PC-9 (cell line): ENCODE measurements around the gene CRYBB2. TPM values are rescaled to one million over a fixed set of nuclear protein-coding genes. Genes with fewer than 3 reads are reported as not detected.

ENCODE experiments used
- BruUV-seq: library from RNA; stranded (reverse); fragments of 400-500 nt; replicated peaks from 2 replicates; lab custom pipeline; 2021; lab: Mats Ljungman, UMichigan
- CTCF ChIA-PET: fragments of 300-600 bp; sonication (Branson Sonifier 250); formaldehyde crosslinking; loops from one replicate; lab custom pipeline; 2022; ENCODE audit warnings: antibody characterized with exemption; lab: Charles Lee
- POLR2A ChIA-PET: fragments of 300-600 bp; sonication (Branson Sonifier 250); formaldehyde crosslinking; loops from one replicate; lab custom pipeline; 2022; ENCODE audit warnings: antibody characterized with exemption; ENCODE audit not compliant: unreplicated experiment; lab: Charles Lee
- DNase-seq, 2 experiments: peaks; one replicate each; pipeline versions ENCODE4 v3.0.0 to v3.0.0-alpha.2; 2015 to 2022; ENCODE audit warnings: mixed read lengths in 1 of 2
- H2AFZ ChIP-seq: fragments of 200-600 bp; sonication (generic); 2 replicates; pipeline ENCODE4 v1.8.1; 2017; ENCODE audit warnings: antibody characterized with exemption
- H3F3A ChIP-seq: fragments of 200-600 bp; sonication (generic); 2 replicates; pipeline ENCODE4 v1.8.1; 2017; ENCODE audit warnings: antibody characterized with exemption, mild to moderate bottlenecking, low read depth; ENCODE audit not compliant: insufficient read depth
- H3K27ac ChIP-seq: fragments of 200-600 bp; sonication (generic); 2 replicates; pipeline ENCODE4 v1.6.1; 2016; ENCODE audit warnings: mixed run types
- H3K27me3 ChIP-seq: fragments of 200-600 bp; sonication (generic); 2 replicates; pipeline ENCODE4 v1.6.1; 2016; ENCODE audit warnings: low read depth, mixed run types; ENCODE audit not compliant: insufficient read depth
- H3K36me3 ChIP-seq: fragments of 200-600 bp; sonication (generic); 2 replicates; pipeline ENCODE4 v1.6.1; 2016; ENCODE audit warnings: low read depth, mixed run types
- H3K4me1 ChIP-seq: fragments of 200-600 bp; sonication (generic); replicated peaks from 2 replicates; pipeline ENCODE4 v1.6.1; 2016; ENCODE audit warnings: mixed run types; ENCODE audit not compliant: insufficient read depth
- H3K4me2 ChIP-seq: fragments of 200-600 bp; sonication (generic); 2 replicates; pipeline ENCODE4 v1.6.1; 2017; ENCODE audit warnings: mixed run types
- H3K4me3 ChIP-seq: fragments of 200-600 bp; sonication (generic); 2 replicates; pipeline ENCODE4 v1.6.1; 2016; ENCODE audit warnings: mixed run types
- H3K79me2 ChIP-seq: fragments of 200-600 bp; sonication (generic); 2 replicates; pipeline ENCODE4 v1.6.1; 2017; ENCODE audit warnings: low read depth, mixed run types
- H3K9me2 ChIP-seq: fragments of 200-600 bp; sonication (generic); 2 replicates; pipeline ENCODE4 v1.8.1; 2017; ENCODE audit warnings: mild to moderate bottlenecking; ENCODE audit not compliant: insufficient read depth
- H3K9me3 ChIP-seq: fragments of 200-600 bp; sonication (generic); 2 replicates; pipeline ENCODE4 v1.8.1; 2016; ENCODE audit warnings: low read depth; ENCODE audit not compliant: insufficient read depth
- H4K20me1 ChIP-seq: fragments of 200-600 bp; sonication (generic); 2 replicates; pipeline ENCODE4 v1.8.1; 2017; ENCODE audit not compliant: insufficient read depth
- EZH2 ChIP-seq: fragments of 200-600 bp; sonication (generic); IDR thresholded peaks from 2 replicates; pipeline ENCODE4 v1.8.0; 2017; ENCODE audit warnings: antibody characterized with exemption, low read depth
- intact Hi-C: fragments of 100-400 bp; cut with micrococcal nuclease; formaldehyde crosslinking; loops from one replicate; pipeline ENCODE4 v1.10.0; 2022; ENCODE audit not compliant: unreplicated experiment
- total RNA-seq: library from RNA; stranded (reverse); gene quantifications from 2 replicates; pipeline ENCODE4 v1.2.3, GENCODE V29; 2021
- TF ChIP-seq, protein P1 (sequence below): fragments of 200-600 bp; sonication (generic); conservative IDR thresholded peaks from 2 replicates; pipeline ENCODE4 v1.6.1; 2017; ENCODE audit warnings: mixed run types, antibody characterized with exemption, mild to moderate bottlenecking, moderate library complexity

Gene CRYBB2
- total RNA-seq, 1 experiment from 2014 or later, result 1.0 TPM

DNA sequence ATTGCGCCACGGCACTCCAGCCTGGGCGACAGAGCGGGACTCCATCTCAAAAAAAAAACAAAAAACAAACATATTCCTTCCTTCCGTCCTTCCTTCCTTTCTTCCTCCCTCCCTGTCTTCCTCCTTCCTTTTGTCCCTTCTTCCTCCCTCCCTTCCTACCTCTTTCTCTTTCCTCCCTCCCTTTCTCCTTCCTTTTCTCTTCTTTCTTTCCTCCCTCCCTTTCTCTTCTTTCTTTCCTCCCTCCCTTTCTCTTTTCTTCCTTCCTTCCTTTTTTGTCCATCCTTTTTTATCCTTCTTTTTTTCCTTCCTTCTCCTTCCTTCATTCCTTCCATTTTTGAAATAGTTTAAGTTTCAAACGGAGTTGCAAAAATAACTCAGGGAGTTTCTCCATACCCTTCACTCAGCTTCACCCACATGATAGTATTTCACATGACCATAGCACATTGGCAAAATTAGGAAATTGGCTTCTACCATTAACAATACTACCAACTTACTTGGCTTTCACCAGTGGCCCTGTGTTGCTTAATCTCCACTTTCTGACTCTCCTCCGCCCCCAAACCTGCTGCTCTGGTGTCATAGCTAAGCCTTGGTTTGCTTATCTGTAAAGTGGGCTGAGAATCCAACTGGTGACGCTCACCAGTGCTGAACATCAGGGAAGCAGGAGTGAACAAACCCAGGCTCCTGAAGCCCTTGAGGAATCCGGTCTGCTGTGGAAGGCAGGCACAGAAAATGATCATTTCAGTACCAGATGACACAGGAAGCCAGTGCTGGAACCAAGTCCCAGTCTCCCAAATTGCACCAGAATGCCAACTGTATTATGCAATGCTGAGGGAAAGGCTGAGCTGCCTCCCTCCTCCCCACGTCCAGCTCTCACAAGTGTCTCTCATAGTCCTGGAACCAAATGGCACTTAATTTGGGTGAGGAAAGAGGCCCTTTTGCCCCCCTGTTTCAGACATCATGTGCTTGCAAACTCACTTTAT lies 37.0 kb upstream of the CRYBB2 start:
- H2AFZ ChIP-seq, result no peak overlapping the region
- DNase-seq, result no peak
- H4K20me1 ChIP-seq, result no peaks in the 10 kb centered on the region
- ChIA-PET CTCF (no interaction called here), POLR2A (no interaction called here)
- TF ChIP-seq EZH2, result no peak
- TF ChIP-seq, protein P1, sequence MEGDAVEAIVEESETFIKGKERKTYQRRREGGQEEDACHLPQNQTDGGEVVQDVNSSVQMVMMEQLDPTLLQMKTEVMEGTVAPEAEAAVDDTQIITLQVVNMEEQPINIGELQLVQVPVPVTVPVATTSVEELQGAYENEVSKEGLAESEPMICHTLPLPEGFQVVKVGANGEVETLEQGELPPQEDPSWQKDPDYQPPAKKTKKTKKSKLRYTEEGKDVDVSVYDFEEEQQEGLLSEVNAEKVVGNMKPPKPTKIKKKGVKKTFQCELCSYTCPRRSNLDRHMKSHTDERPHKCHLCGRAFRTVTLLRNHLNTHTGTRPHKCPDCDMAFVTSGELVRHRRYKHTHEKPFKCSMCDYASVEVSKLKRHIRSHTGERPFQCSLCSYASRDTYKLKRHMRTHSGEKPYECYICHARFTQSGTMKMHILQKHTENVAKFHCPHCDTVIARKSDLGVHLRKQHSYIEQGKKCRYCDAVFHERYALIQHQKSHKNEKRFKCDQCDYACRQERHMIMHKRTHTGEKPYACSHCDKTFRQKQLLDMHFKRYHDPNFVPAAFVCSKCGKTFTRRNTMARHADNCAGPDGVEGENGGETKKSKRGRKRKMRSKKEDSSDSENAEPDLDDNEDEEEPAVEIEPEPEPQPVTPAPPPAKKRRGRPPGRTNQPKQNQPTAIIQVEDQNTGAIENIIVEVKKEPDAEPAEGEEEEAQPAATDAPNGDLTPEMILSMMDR, result no peak
- no peak overlapping the region for H3K4me3 ChIP-seq
- H3K36me3 ChIP-seq, result peaks cover 6% of the 10 kb centered on the region; the same call in 1 of the 2 replicates
- no peaks in the 10 kb centered on the region for H3K9me3 ChIP-seq
- intact Hi-C loops, result no loop called here
- no peaks in the 10 kb centered on the region for H3K79me2 ChIP-seq
- no peak overlapping the region for H3K27ac ChIP-seq
- H3K27me3 ChIP-seq, result no peaks in the 10 kb centered on the region
- no peaks in the 10 kb centered on the region for H3K4me1 ChIP-seq
- BruUV-seq, result no TSS peak
- H3K4me2 ChIP-seq, result no peak overlapping the region
- no peaks in the 10 kb centered on the region for H3K9me2 ChIP-seq
- H3F3A ChIP-seq, result no peaks in the 10 kb centered on the region

DNA sequence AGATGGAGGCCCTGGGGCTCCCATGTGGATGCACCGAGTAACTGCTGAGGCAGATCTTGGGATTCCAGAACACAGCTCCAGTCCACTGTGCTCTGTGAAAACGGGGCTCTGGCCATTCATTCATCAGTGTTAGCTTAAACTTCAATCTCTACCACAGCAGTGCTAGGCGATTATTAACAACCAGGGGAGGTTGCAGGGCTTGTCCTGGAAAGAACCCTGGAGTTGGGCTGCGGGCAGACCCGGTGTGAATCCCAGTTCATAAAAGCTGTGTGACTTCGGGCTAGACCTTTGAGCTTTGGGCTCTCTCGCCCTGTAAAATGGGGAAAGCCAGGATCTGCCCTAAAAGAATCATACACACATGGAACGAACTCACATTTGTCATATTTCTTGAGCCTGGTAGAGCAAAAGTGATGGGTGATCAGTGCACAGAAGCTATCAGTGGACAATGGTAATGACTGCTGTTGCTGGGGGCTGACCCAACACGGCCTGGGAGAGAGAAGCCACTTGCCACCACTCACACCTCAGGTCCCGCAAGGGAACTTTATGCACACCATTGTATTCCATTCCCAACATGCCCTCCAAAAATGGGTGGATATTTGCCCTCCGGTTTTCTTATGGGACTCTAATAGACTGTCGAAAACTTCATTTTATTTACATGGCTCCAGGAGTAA lies 35.4 kb upstream of the CRYBB2 start:
- H2AFZ ChIP-seq, result no peak overlapping the region
- H3K4me3 ChIP-seq, result no peak overlapping the region
- H3F3A ChIP-seq, result no peaks in the 10 kb centered on the region
- no peaks in the 10 kb centered on the region for H3K4me1 ChIP-seq
- TF ChIP-seq, protein P1, result no peak
- TF ChIP-seq EZH2, result no peak
- H3K27me3 ChIP-seq, result no peaks in the 10 kb centered on the region
- ChIA-PET CTCF (no interaction called here), POLR2A (interaction anchor here (0.7 kb wide), 1 partner anchor 216 kb away, joined by 3 read pairs; no protein-coding TSS in a partner anchor)
- H3K4me2 ChIP-seq, result no peak overlapping the region
- intact Hi-C loops, result no loop called here
- H3K9me2 ChIP-seq, result no peaks in the 10 kb centered on the region
- DNase-seq, result no peak
- BruUV-seq, result no TSS peak
- H4K20me1 ChIP-seq, result no peaks in the 10 kb centered on the region
- H3K79me2 ChIP-seq, result no peaks in the 10 kb centered on the region
- H3K36me3 ChIP-seq, result peaks cover 6% of the 10 kb centered on the region; the same call in 1 of the 2 replicates
- no peaks in the 10 kb centered on the region for H3K9me3 ChIP-seq
- H3K27ac ChIP-seq, result no peak overlapping the region

DNA sequence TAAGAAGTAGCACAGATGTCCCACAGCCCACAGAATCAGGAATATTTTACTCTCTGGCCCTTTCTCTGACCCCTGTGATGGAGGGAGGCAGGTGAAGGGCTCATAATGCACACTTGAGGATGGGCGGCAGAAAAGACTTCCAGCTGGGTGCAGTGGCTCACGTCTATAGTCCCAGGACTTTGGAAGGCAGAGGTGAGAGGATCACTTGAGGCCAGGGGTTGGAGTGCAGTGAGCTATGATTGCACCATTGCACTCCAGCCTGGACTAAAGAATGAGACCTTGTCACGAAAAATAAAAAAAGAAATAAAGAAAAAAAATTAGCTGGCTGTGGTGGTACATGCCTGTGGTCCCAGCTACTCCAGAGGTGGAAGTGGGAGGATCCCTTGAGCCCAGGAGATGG lies 33.3 kb upstream of the CRYBB2 start:
- no peaks in the 10 kb centered on the region for H3K4me1 ChIP-seq
- H3K27me3 ChIP-seq, result no peaks in the 10 kb centered on the region
- no peaks in the 10 kb centered on the region for H3F3A ChIP-seq
- H3K79me2 ChIP-seq, result no peaks in the 10 kb centered on the region
- CTCF ChIA-PET, result interaction anchor here (0.6 kb wide), 1 partner anchor 8 kb away, joined by 4 read pairs; no protein-coding TSS in a partner anchor
- no peak overlapping the region for H3K4me3 ChIP-seq
- H2AFZ ChIP-seq, result no peak overlapping the region
- H3K4me2 ChIP-seq, result no peak overlapping the region
- H4K20me1 ChIP-seq, result no peaks in the 10 kb centered on the region
- no peak overlapping the region for H3K27ac ChIP-seq
- POLR2A ChIA-PET, result no interaction called here
- DNase-seq, result no peak
- TF ChIP-seq EZH2, result no peak
- TF ChIP-seq, protein P1, result no peak
- no TSS peak for BruUV-seq
- peaks cover 6% of the 10 kb centered on the region; the same call in 1 of the 2 replicates for H3K36me3 ChIP-seq
- intact Hi-C loops, result no loop called here
- no peaks in the 10 kb centered on the region for H3K9me3 ChIP-seq
- H3K9me2 ChIP-seq, result no peaks in the 10 kb centered on the region
